AG04449 (cell line): ENCODE results near the gene FAM240B.

Experiments
- CTCF ChIA-PET: fragments of 350-600 bp; formaldehyde crosslinking; extraction: SDS; loops from one replicate; lab custom pipeline; 2021; ENCODE audit warnings: antibody characterized with exemption; lab: Yijun Ruan, JAX
- POLR2A ChIA-PET: fragments of 400-600, 350-600 bp; formaldehyde crosslinking; extraction: SDS; loops from one replicate; lab custom pipeline; 2020; ENCODE audit warnings: antibody characterized with exemption, inconsistent platforms; lab: Yijun Ruan, JAX
- DNase-seq: peaks from one replicate; pipeline ENCODE4 v3.0.0-alpha.2; 2010; ENCODE audit warnings: low read depth, low spot score
- H3K4me3 ChIP-seq: 2 replicates; pipeline ENCODE4 v1.5.1; 2011; ENCODE audit warnings: low read depth, mild to moderate bottlenecking, control low read depth, low read length
- CTCF ChIP-seq: IDR thresholded peaks from one replicate; pipeline ENCODE4 v1.5.1; 2011; ENCODE audit warnings: mild to moderate bottlenecking, moderate library complexity, low read length, control low read depth, inconsistent platforms; ENCODE audit not compliant: insufficient read depth; ENCODE audit errors: missing control alignments

FAM240B gene

GRCh38 chr9:38659538-38659937, 60.4 kb downstream of the FAM240B start:
- POLR2A ChIA-PET: no interaction called here
- DNase-seq: no peak
- H3K4me3 ChIP-seq: no peak overlapping the region
- no peak for TF ChIP-seq CTCF
- CTCF ChIA-PET: no interaction called here

- DNase-seq: no peak
- ChIA-PET CTCF (no interaction called here), POLR2A (no interaction called here)
These were observed 63.0 kb downstream of the FAM240B start for GRCh38 chr9:38656896-38657295.

GRCh38 chr9:38652486-38652885, 67.4 kb downstream of the FAM240B start:
- no peak overlapping the region for H3K4me3 ChIP-seq
- CTCF ChIA-PET: no interaction called here
- POLR2A ChIA-PET: no interaction called here
- no peak for TF ChIP-seq CTCF
- no peak for DNase-seq

More at GRCh38 chr9:38656896-38657295, 63.0 kb downstream of the FAM240B start:
- no peak overlapping the region for H3K4me3 ChIP-seq
- TF ChIP-seq CTCF: no peak

GRCh38 chr9:38652044-38652443, 67.9 kb downstream of the FAM240B start:
- H3K4me3 ChIP-seq: no peak overlapping the region
- no peak for DNase-seq
- CTCF ChIA-PET: no interaction called here
- POLR2A ChIA-PET: no interaction called here
- TF ChIP-seq CTCF: no peak

GRCh38 chr9:38651400-38652042, 68.4 kb downstream of the FAM240B start:
- ChIA-PET POLR2A (no interaction called here), CTCF (no interaction called here)
- DNase-seq: no peak
- no peak overlapping the region for H3K4me3 ChIP-seq
- TF ChIP-seq CTCF: no peak

GRCh38 chr9:38650564-38650963, 69.4 kb downstream of the FAM240B start:
- no peak for DNase-seq
- ChIA-PET POLR2A (no interaction called here), CTCF (no interaction called here)
- TF ChIP-seq CTCF: no peak
- H3K4me3 ChIP-seq: no peak overlapping the region
